NOMO-1 (cell line): ENCODE results near the gene PCDH9.
"Not testable (repeated sequence)": the region's sequence is repeated elsewhere in the genome, so short reads cannot be mapped to it uniquely, and the experiment has no call there.

ENCODE experiments used
- DNase-seq, 2 experiments: peaks; one replicate each; lab custom pipeline; 2025; ENCODE audit not compliant: unreplicated experiment in 2 of 2; lab: John Stamatoyannopoulos, UW

PCDH9 gene

DNA sequence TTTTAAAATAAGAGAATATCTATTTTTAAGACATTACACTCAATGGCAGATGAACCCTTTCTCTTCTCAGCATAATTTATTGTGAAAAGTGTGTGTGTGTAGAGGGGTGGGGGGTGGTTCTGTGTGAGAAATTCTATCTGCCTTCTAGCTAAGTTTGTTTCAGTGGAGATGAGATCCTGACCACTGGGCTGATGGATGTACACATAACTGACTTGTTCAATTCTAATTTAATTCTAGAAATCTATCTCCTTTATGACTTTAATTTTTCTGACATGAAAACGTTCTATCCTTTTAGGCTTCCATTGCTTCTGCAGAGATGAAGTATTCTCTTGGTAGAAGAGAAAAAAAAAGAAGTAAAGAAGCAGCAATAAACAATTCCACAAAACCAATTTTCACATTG lies 891.6 kb downstream of the PCDH9 start:
- DNase-seq, result no peak

DNA sequence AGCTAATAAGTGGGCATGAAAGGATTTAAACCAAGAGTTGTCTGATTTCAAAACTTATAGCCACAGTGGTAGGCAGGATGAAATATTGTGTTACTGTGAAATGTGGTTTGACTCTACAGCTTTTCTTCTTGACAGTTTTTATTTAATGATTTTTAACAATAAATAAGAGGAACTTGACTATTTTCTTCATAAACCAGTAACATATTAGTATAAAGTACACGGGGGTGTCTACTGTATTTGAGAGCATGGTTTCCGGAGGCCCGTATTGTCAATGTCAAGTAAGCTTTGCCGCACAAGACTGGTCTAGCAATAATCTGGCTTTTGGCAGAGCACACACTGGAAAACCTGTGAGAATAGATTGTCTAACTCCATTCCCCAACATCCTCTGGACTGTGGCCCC lies 894.5 kb downstream of the PCDH9 start:
- DNase-seq, result no peak

DNA sequence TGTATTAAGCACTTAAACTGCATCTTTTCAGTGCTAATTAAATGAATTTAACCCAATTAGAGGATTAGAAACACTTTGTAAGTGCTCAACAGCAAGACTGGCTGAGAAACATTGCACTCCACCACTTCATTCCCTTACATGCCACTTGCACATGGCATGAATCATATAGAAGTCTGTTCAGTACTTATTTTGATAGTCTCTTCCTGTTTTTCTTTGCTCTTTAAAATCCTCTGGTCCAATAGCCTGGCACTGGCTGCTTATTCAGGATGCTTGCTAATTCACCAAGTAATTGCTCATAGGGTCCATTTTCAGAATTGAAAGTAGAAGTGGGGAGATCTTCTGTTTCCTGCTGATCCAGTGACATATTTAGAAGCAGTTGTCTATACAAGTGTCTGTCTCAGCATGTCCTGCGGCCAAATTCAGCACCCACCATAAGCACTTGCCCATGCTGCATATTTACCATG lies 900.1 kb downstream of the PCDH9 start:
- peak in 1 of 2 experiments; percentile 24 for DNase-seq

DNA sequence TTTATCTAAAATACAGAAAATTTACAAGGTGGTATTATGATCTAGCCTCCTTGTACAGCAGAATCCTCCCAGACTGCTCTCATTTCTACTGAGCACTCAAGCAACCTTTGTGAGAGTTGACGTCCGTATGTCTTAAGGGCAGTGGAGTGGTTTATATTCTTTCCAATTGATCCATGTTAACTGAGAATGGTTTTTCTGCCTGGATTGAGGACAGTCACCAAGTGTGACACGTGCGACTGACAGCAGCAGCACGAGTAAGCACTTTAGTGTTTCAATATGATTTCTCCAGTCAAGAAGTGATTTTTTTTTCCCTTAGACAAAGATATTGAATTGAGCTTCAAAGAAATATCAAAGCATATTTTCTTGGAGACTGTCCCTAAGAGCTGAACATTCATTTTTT lies 901.7 kb downstream of the PCDH9 start:
- DNase-seq, result no peak

DNA sequence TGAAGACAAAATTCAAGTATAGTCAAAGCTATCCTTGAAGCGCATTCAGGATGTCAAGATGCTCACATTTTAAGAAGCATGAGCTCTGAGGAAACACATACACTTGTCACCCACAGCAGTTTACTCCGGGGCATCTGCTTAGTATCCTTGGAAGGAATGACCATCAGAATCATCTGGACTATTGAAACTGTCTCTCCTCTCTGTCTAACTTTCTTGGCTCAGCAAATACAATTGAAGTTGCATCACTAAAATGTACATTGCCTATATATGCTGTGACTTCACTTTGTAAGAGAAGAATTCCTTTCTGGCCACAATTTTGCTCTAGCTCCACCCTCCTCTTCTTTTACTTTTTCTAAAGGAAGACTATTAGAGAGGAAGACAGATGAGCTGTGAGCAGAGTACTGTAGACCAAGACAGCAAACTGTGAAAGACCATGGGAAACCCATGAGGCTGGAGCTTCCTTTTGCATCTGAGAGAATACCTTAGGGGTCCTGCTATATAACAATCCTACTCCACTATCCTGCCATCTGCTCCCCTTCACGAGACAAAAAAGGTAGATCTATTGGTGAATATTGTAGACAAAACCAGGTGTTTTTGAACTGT lies 906.3 kb downstream of the PCDH9 start:
- DNase-seq, result no peak

DNA sequence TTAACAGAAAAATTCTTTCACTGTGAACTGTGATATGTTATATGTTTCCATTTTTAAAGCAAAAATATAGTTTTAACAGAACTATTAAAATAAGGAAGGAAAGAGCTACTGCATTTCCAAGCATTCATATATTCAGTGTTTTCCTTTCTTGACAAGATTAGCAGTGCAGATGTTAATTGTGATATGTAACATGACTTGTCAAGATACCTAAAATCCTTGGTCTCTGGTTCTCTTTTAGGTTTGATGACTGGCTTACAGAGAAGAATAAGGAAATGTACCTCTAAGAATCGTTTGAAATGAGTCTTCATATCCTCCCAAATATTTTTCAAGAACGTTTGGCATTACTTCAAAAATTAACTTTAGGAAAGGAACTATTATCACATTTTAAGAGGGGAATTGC lies 907.2 kb downstream of the PCDH9 start:
- no peak for DNase-seq

DNA sequence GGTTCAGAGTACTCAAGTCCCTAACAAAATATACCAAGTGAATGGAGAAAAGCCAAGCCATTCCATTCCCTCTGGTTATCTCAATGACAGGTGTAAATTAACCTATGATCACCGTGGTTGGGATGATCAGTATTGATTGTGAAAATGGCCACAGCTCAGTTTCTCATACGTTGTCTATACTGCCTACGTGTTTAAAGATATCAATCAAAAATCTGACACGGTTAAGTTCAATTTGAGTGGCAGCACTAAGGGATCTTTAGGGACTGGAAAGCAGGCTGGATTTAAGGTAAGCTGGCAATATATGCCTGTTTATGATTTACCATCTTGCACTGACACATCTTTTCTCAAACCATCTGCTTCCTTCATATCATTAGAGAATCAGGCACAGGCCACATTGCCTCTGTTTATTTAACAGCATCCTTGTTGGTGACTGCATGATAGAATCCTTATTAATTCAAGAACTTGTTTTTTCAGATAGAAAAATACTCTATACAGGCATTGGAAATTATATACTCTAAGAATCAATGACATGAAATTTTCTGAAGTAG lies 907.9 kb downstream of the PCDH9 start:
- DNase-seq, result no peak

DNA sequence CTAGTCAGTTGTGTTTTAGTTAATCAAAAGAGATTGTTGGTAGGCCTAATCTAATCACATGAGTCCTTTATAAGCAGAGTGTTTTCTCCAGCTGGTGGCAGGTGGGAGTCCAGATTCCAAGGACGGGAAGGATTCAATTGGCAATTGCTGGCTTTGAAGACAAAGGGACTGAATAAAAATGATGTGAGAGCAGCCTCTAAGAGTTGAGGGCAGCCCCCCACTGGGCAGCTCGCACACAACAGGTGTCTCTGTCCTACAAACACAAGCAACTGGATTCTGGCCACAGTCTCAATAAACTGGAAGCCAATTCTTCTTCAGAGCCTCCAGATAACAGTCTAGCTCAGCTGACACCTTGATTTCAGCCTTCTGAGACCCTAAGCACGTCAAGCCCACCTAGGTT lies 915.2 kb downstream of the PCDH9 start:
- no peak for DNase-seq

DNA sequence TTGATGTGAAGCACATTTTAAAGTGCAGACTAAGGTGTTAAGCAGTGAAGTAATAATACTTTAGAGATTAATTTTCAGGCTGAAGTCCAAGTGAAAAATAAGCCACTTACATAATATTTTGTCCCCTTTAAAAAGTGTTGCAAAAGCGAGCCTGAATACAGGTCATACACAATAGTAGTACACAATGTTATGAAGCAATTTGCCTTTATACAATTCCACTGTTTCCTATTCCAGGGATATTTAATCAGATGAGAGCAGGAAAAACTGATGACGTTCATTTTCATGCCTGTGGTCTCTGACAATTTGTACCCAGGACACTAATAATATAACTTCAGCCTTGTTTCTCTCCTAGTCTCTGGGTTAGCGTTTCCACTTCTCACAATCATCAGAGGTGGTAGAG lies 916.7 kb downstream of the PCDH9 start:
- DNase-seq, result no peak

DNA sequence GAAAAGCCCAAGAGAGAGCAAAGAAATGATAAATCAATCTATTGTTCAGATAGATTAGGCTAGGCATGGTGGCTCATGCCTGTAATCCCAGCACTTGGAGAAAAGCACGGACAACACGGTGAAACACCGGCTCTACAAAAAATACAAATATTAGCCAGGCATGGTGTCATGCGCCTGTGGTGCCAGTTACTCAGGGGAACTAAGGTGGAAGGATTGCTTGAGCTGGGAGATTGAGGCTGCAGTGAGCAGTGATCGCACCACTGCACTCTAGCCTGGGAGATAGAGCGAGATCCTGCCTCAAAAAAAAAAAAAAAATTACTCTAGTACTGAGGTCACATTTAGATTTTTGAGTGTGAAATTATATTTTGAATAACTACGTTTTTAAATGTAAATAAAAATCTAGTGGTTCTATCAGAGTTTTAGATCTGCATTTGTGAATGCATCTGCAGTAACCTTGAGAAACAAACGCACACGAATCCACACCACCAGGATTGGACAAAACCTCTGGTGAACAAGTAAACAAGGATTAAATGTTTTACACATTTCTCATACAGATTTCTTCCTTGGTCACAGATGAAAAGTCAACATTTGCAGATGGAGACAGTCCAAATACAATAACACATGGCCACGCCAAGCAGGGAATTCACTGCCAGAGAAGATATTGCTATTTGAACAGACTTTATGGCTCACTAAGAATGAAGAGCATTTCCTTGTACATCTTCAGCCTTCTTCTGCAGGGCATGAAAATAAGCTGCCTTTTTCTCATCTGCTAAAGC lies 917.6 kb downstream of the PCDH9 start:
- DNase-seq, result no peak

DNA sequence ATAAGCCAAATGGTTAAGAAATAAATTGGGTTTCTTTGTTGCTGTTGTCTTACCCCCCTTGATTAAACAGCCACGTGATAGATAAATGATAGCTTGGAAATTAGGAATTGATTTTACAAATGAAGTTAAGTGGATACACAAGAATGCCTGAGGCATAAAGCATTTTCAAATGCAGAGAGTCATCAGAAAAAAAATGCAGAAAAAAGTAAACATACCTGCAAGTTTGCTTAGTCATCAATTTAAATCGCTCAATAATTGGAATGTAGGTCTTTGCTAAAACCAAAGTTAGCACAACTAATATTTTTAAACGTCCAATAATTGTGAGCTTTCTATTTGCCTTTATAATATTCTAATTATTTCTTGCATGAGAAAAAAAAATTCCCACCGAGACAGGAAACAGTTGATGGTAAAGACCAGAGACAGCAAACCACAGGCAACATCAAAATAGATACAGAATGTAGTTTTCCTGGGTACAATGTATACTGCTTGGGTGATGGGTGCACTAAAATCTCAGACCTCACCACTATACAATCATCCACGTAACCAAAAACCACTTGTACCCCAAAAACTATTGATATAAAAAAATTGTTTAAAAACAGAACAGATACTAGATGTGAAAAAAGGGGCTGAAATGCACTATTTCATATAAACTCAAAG lies 924.0 kb downstream of the PCDH9 start:
- no peak for DNase-seq

DNA sequence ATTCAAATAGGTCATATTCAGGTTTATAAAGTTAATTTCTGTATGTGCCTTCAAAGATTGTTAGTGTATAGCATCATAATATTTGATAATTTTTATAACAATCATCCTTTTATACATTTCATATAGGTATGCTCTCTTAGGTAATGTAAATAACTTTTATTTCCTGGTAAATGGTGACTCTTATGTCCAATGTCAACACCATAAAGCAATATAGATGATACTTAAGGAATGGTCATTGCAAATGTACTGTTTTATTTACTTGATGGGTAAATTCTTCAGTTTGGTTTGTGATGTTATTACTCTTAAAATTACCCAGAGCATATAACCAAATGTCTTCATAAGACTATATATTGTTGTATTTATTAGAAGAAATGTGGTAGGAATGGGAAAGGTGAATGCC lies 928.7 kb downstream of the PCDH9 start:
- no peak for DNase-seq

DNA sequence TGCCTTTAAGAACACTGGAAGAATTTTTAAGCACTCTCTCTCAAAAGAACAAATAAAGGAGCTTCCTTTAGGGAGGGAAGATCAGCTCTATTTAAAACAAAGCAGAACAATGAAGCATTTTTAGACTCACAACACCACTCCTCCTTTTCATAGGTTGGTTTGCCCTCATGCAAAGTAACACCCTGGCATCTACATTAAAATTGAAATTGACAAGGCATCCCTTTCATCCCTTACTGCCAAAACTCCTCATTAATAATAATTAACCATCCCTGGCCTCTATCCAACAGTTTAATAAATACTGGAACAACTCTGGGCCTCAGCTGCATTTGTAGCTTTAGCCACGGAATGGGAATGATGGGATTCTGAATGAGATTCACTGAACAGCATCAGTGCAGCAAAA lies 929.1 kb downstream of the PCDH9 start:
- DNase-seq, result no peak

DNA sequence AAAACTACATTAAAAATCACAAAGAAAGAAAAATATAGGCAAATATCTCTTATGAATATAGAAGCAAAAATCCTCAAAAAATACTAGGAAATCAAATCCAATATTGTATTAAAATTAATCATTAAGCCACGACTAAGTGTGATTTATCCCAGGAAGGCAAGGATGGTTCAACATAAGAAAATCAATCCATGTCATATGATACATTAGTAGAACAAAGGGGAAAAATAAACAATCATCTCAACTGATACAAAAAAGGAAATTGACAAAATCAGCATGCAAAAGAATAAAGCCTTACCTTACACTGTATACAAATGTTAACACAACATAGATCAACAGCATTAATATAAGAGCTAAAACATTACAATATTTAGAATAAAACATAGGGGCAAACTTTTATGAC lies 933.3 kb downstream of the PCDH9 start:
- no peak for DNase-seq

DNA sequence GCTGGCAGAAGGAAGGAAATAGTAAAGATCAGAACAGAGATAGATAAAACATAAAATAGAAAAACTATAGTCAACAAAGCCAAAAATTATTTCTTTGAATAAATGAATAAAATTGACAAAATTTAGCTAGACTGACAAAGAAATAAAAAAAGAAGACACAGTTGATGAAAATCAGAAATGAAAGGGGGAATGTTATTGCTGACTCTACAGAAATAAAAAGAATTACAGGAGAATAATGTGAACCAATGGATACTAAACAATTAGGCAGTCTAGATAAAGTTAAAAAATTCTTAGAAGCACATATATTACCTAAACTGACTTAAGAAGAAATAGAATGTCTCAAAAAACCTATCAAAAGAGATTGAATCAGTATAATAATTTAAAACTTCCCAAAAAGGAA lies 933.8 kb downstream of the PCDH9 start:
- DNase-seq, result no peak

DNA sequence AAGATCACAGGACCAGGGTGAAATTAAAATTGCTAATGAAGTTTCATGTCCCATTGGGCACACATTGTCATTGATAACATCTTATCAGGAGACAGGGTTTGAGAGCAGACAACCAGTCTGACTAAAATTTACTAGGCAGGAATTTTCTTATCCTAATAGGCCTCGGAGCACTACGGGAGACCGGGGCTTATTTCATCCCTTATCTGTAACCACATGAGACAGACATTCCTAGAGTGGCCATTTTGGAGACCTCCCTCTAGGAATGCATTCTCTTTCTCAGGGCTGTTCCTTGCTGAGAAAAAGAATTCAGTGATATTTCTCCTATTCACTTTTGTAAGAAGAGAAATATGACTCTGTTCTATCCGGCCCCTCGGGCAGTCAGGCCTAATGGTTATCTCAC lies 943.3 kb downstream of the PCDH9 start:
- not testable (repeated sequence) for DNase-seq

DNA sequence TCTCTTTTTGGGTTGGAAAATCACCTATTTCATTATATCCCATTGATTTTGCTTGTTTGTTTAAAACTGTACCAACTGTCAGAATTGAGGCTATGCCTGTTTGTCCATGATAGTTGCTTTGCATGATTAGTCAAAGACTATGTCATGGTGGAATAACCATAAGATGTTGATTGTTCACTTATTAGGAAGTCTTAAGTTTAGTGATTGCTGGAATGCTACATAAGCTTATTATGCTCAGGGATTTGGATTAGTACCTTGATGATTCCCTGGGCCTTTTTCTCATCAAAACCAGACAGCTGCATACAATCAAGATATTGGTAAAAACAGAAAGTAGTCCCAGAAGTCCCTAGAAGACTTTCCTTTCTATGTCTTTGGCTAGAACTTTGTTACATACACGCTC lies 954.7 kb downstream of the PCDH9 start:
- no peak for DNase-seq

DNA sequence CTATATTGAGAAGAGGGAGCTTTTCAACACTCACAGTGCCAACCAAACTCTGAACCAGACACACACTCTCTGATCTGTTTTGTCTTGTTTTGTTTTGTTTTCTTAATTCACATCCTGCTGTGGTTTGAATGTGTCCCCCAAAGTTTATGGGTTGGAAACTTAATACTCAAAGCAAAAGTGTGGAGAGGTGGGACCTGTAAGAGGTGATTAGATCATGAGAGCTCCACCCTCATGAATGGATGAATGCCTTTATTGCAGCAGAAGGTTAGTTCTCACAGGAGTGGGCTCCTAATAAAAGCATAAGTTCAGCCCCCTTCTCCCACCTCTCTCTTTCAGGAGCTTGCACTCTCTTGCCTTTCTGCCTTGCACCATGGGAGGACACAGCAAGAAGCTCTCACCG lies 957.1 kb downstream of the PCDH9 start:
- DNase-seq, result no peak

DNA sequence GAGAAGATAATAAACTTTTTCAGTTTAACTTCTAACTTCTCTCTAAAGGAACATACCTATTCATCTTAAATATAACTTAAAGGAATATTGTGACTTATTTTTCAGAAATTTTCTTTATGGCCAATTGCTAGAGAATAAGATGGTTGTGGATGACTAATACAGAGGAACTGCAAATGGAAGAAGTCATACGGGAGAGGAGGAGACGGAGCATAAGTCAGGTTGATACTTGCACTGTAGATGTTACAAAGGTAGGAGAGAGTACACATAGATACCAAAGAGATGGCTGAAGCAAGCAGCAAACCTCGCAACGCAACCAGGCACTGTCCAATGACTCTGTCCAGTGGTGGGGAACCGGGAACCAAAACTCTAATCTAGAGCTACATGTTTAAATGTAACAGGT lies 963.4 kb downstream of the PCDH9 start:
- no peak for DNase-seq

DNA sequence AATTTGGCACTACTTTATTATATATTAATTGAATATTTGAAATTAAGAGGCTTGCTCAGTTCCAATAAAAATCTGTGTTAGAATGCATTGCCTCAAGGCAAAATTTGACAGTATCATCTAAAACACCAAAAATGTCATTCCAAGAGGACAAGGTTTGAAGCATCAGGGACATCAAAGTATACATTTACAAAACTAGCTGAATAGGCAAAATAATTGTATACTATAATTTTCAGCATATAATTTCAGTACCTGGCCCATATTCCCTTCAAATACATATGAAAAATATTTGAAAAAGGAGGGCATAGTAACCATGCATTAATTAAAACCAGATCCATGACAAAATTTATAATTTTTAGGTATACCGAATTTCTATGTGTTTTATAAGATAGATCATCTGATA lies 963.8 kb downstream of the PCDH9 start:
- no peak for DNase-seq

DNA sequence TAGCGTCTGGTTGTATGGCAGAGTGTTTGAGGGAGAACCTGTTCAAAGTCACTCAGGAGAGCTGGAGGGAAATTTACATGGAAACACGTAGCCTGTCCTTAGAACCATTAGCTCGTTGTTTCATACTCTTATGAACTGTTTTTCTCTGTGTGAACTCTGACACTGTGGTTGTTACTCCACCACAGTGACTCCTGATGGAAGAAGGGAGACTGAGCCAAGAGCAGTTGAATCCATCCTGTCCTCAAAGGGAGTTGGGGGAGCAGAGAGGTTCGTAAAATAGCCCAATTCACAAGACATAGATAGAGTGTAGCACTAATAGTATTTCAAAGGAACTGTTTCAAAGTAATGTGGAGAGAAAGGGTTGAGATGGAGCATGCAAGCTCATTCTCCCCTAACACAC lies 964.8 kb downstream of the PCDH9 start:
- no peak for DNase-seq

DNA sequence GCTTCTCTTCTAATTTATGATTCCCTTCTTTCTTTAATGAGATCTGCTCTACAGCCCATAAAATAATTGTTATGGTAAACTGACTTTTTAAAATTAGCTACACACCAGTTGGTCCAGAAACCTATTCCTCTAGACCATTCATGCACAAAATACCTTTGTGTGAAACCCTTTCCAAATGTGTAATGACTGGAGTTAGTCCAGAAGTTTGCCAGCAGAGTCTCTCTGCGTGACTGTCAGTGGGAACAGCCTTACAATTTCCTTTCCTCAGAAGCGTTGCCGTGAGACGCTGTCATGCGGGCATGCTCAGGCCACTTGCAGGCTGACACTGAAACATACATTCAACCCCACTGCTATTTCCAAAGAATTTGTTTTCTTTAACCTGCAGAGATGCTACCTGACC lies 965.2 kb downstream of the PCDH9 start:
- DNase-seq, result no peak
